ENCODE data around the gene MRC1.
"Not testable (repeated sequence)": the region's sequence is repeated elsewhere in the genome, so short reads cannot be mapped to it uniquely, and the experiment has no call there.

MRC1 gene

GRCh38 chr10:17910125-17910789, 101.1 kb downstream of the MRC1 start:
- no peak for DNase-seq

GRCh38 chr10:17912754-17913153, 103.6 kb downstream of the MRC1 start:
- no peak for DNase-seq

- no peak for DNase-seq
These were observed 104.5 kb downstream of the MRC1 start for GRCh38 chr10:17913604-17914003.

GRCh38 chr10:17914169-17915045, 105.3 kb downstream of the MRC1 start:
- no peak for DNase-seq

GRCh38 chr10:17915181-17915580, 106.0 kb downstream of the MRC1 start:
- no peak for DNase-seq

GRCh38 chr10:17918187-17918903, 109.2 kb downstream of the MRC1 start:
- DNase-seq: no peak

- DNase-seq: no peak
These were observed 112.2 kb downstream of the MRC1 start for GRCh38 chr10:17921378-17921777.

- no peak for DNase-seq
These were observed 114.6 kb downstream of the MRC1 start for GRCh38 chr10:17923728-17924127.

GRCh38 chr10:17943033-17943745, 134.0 kb downstream of the MRC1 start:
- no peak for DNase-seq

- not testable (repeated sequence) for DNase-seq
These were observed 141.1 kb downstream of the MRC1 start for GRCh38 chr10:17950269-17950668.

GRCh38 chr10:17950726-17951125, 141.6 kb downstream of the MRC1 start:
- DNase-seq: no peak

- no peak for DNase-seq
These were observed 142.8 kb downstream of the MRC1 start, which contains the start of gene SLC39A12 for GRCh38 chr10:17951868-17952371. SLC39A12 (plus strand) TSS chr10:17951918; CDS start chr10:17953277, 1,359 bp downstream.

GRCh38 chr10:17954372-17954771, 145.2 kb downstream of the MRC1 start:
- not testable (repeated sequence) for DNase-seq

GRCh38 chr10:17954861-17955260, 145.7 kb downstream of the MRC1 start:
- no peak for DNase-seq

GRCh38 chr10:17958049-17958448, 148.9 kb downstream of the MRC1 start:
- DNase-seq: no peak

GRCh38 chr10:17959870-17960269, 150.7 kb downstream of the MRC1 start:
- no peak for DNase-seq

All from activated CD4-positive, CD25-positive, alpha-beta regulatory T cell (primary cell).